ENCODE data around the gene ATXN1. TPM values are rescaled to one million over a fixed set of nuclear protein-coding genes. Genes with fewer than 3 reads are reported as not detected.

Gene ATXN1
- total RNA-seq, 1 donor = 45.3 TPM

- no peak overlapping the region for H3K4me3 ChIP-seq (ENCODE audit: low read depth, low read length)
- no peak for TF ChIP-seq CTCF (IDR thresholded peaks at IDR 0.05; ENCODE audit: insufficient read depth, low read depth, low read length)
- DNase-seq (ENCODE audit: low read depth) = no peak
Observed at GRCh38 chr6:16578695-16579285, 182.5 kb downstream of the ATXN1 start.

- no peak overlapping the region for H3K4me3 ChIP-seq (ENCODE audit: low read depth, low read length)
- no peak for DNase-seq (ENCODE audit: low read depth)
- TF ChIP-seq CTCF (IDR thresholded peaks at IDR 0.05; ENCODE audit: insufficient read depth, low read depth, low read length) = no peak
Observed at GRCh38 chr6:16576451-16577368, 184.6 kb downstream of the ATXN1 start.

- no peak overlapping the region for H3K4me3 ChIP-seq (ENCODE audit: low read depth, low read length)
- no peak for DNase-seq (ENCODE audit: low read depth)
- no peak for TF ChIP-seq CTCF (IDR thresholded peaks at IDR 0.05; ENCODE audit: insufficient read depth, low read depth, low read length)
Observed at GRCh38 chr6:16575655-16576054, 185.6 kb downstream of the ATXN1 start.

- TF ChIP-seq CTCF (IDR thresholded peaks at IDR 0.05; ENCODE audit: insufficient read depth, low read depth, low read length) = no peak
- H3K4me3 ChIP-seq (ENCODE audit: low read depth, low read length) = no peak overlapping the region
- no peak for DNase-seq (ENCODE audit: low read depth)
Observed at GRCh38 chr6:16572943-16573342, 188.3 kb downstream of the ATXN1 start.

GRCh38 chr6:16572317-16572716 is 188.9 kb downstream of the ATXN1 start:
- DNase-seq (ENCODE audit: low read depth) = no peak
- no peak overlapping the region for H3K4me3 ChIP-seq (ENCODE audit: low read depth, low read length)
- no peak for TF ChIP-seq CTCF (IDR thresholded peaks at IDR 0.05; ENCODE audit: insufficient read depth, low read depth, low read length)

GRCh38 chr6:16570946-16571345 is 190.3 kb downstream of the ATXN1 start:
- TF ChIP-seq CTCF (IDR thresholded peaks at IDR 0.05; ENCODE audit: insufficient read depth, low read depth, low read length) = no peak
- H3K4me3 ChIP-seq (ENCODE audit: low read depth, low read length) = no peak overlapping the region
- DNase-seq (ENCODE audit: low read depth) = no peak
